ENCODE results near the gene HOXB5. TPM values are rescaled to one million over a fixed set of nuclear protein-coding genes. Genes with fewer than 3 reads are reported as not detected.
A peak's percentile ranks its signal among the peaks of the same experiment; 100 is the strongest.

Gene HOXB5
- total and polyA plus RNA-seq, 8 donors, result 0.43 to 50.4 (median 2.4) TPM; not detected in 1

DNA sequence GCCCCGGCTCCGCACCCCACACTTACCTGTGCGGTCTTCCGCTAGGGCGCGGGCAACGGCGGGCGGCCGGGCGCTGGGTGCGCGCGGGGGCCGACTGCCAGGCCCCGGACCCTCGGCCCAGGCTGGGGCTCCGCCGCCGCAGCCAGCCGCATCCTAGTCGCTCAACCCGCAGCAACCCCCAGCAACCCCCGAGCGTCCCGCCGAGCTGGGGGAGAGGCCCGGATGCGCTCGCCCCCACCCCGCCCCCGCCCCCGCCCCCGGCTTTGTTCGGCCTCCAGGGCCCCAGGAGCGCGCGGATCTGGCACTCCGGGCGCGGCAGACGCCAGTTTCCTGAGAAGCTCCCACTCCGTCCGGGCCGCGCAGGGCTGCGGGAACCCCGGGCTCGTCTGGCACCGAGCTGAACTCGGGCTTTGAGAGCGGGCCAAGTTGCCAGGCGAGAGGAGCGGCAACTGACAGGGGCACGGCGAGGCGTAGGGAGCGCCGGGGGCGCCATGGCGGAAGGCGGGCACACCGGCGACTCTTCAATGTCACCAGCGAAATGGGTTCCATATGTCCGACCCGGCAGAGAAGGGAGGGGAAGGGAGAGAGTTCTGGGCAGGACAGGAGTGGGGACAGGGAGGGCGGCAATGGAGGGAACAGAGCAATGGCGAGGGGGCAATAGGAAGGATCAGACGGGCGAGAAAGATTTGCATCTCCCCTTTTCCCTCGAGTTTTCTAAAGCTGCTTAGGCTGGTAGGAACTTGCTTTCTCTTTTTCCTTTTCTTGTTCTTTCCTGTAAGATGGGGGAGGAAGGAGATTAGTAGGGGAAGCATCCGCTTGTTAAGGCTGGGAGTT lies 29.2 kb downstream of the HOXB5 start:
- DNase-seq, result no peak
- peak overlapping the region; percentile 39 to 47 (median 44) for H3K4me3 ChIP-seq
- no peaks in the 10 kb centered on the region for H3K36me3 ChIP-seq
- TF ChIP-seq, protein P1, sequence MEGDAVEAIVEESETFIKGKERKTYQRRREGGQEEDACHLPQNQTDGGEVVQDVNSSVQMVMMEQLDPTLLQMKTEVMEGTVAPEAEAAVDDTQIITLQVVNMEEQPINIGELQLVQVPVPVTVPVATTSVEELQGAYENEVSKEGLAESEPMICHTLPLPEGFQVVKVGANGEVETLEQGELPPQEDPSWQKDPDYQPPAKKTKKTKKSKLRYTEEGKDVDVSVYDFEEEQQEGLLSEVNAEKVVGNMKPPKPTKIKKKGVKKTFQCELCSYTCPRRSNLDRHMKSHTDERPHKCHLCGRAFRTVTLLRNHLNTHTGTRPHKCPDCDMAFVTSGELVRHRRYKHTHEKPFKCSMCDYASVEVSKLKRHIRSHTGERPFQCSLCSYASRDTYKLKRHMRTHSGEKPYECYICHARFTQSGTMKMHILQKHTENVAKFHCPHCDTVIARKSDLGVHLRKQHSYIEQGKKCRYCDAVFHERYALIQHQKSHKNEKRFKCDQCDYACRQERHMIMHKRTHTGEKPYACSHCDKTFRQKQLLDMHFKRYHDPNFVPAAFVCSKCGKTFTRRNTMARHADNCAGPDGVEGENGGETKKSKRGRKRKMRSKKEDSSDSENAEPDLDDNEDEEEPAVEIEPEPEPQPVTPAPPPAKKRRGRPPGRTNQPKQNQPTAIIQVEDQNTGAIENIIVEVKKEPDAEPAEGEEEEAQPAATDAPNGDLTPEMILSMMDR (IDR thresholded peaks at IDR 0.05), result no peak
- TF ChIP-seq EP300 (IDR thresholded peaks at IDR 0.05), result no peak
- TF ChIP-seq POLR2A (IDR thresholded peaks at IDR 0.05), result no peak
- no peak for TF ChIP-seq POLR2AphosphoS5 (IDR thresholded peaks at IDR 0.05)
- H3K9me3 ChIP-seq, result no peaks in the 10 kb centered on the region
- intact Hi-C loops (cut with DNase I; ENCODE audit: low total_unique reads), result no loop called here
- peaks cover 45 to 98% (median 73%) of the 10 kb centered on the region in 4 donors for H3K4me1 ChIP-seq
- WGBS, 5 donors, result 9 to 34% (median 16%) methylated on average over 23 to 73 of the region's 73 CpGs
- H3K27ac ChIP-seq, result peak overlapping the region; percentile 30 to 95 (median 93)
- H3K27me3 ChIP-seq, result peaks cover 0 to 90% (median 37%) of the 10 kb centered on the region in 3 donors

DNA sequence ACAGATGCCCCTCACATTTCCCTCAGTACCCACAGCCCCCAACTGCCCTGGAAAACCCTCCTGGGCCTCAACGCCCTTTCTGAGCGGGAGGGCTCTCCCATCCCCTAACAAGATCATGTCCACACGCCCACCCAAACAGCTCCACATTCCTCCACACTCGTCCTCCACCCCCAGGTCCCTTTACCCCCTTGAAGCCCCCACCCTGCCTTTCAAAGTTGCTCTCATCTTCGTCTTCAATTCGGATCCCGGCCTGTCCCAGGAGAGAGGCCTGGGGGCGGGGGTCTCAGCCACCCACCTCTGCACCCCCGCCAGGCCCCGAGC lies 29.8 kb downstream of the HOXB5 start:
- peak overlapping the region; percentile 39 to 47 (median 44) for H3K4me3 ChIP-seq
- H3K9me3 ChIP-seq, result no peaks in the 10 kb centered on the region
- peaks cover 45 to 99% (median 73%) of the 10 kb centered on the region in 4 donors for H3K4me1 ChIP-seq
- intact Hi-C loops (cut with DNase I; ENCODE audit: low total_unique reads), result no loop called here
- no peaks in the 10 kb centered on the region for H3K36me3 ChIP-seq
- TF ChIP-seq POLR2AphosphoS5 (IDR thresholded peaks at IDR 0.05) (no peak), EP300 (IDR thresholded peaks at IDR 0.05) (no peak), POLR2A (IDR thresholded peaks at IDR 0.05) (no peak)
- TF ChIP-seq, protein P1 (IDR thresholded peaks at IDR 0.05), result no peak
- WGBS, 5 donors, result 23 to 28% (median 24%) methylated on average over 9 to 10 of the region's 10 CpGs
- peak overlapping the region; percentile 11 to 95 (median 93) for H3K27ac ChIP-seq
- DNase-seq, result no peak
- H3K27me3 ChIP-seq, result peaks cover 0 to 90% (median 31%) of the 10 kb centered on the region in 3 donors

DNA sequence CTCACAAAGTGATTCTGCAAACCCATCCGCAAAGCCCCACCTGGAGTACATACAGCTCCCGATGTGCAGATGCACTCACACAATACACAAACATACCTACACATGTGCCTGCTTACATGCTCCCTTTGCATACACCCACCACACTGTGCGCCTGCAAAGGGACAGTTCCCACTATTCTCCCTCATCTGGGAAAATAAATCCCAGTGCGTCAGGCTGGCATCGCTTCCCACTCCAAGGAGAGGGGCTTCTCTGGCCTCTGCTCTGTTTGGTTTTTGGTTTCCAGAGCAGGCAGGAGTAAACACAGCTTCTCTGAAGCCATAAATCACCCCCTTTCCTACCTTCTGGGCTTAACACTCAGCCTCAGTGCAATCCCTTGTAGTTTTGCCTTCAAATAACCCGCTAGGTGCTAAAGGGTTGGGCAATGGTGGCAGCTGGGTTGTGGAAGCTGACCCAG lies 30.2 kb downstream of the HOXB5 start:
- H3K27me3 ChIP-seq, result peaks cover 0 to 90% (median 28%) of the 10 kb centered on the region in 3 donors
- no peak for DNase-seq

DNA sequence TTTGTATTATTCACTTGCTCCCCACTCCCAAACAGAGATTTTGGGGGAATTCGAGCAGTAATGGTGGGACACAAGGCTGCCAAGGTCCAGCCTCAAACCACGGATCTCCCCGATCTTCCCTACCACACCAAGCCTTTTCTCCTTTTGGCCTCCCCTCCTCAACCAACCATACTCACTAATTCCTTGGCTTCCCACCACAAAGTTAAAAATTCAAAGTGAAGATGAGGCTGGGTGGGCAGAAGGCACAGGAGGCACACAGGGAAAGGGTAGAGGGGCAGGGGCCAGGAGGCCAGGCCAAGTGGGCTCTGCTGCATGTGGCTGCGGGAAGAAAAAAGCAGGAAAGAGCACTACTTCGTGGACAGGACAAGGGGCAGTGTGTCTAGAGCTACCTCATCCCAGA lies 30.6 kb downstream of the HOXB5 start:
- no peak for DNase-seq
- 42 to 52% (median 50%) methylated on average over 5 of the region's 5 CpGs for WGBS, 5 donors

More for the DNA sequence above, 30.2 kb downstream of the HOXB5 start:
- Histone ChIP-seq H3K9me3 (no peaks in the 10 kb centered on the region), H3K36me3 (no peaks in the 10 kb centered on the region), H3K4me1 (peaks cover 45 to 99% (median 72%) of the 10 kb centered on the region in 4 donors), H3K27ac (peak overlapping the region; percentile 11 to 95 (median 93)), H3K4me3 (peak overlapping the region; percentile 39 to 47 (median 44))
- TF ChIP-seq EP300 (IDR thresholded peaks at IDR 0.05) (no peak), POLR2AphosphoS5 (IDR thresholded peaks at IDR 0.05) (no peak), POLR2A (IDR thresholded peaks at IDR 0.05) (no peak)
- TF ChIP-seq, protein P1 (IDR thresholded peaks at IDR 0.05), result no peak
- intact Hi-C loops (cut with DNase I; ENCODE audit: low total_unique reads), result no loop called here
- WGBS, 5 donors, result 41 to 60% (median 54%) methylated on average over 6 of the region's 6 CpGs

More for the DNA sequence above, 30.6 kb downstream of the HOXB5 start:
- intact Hi-C loops (cut with DNase I; ENCODE audit: low total_unique reads), result no loop called here
- H3K36me3 ChIP-seq, result no peaks in the 10 kb centered on the region
- H3K4me1 ChIP-seq, result peaks cover 45 to 99% (median 73%) of the 10 kb centered on the region in 4 donors
- H3K27me3 ChIP-seq, result peaks cover 0 to 90% (median 28%) of the 10 kb centered on the region in 3 donors
- TF ChIP-seq POLR2A (IDR thresholded peaks at IDR 0.05) (no peak), EP300 (IDR thresholded peaks at IDR 0.05) (no peak), POLR2AphosphoS5 (IDR thresholded peaks at IDR 0.05) (no peak)
- TF ChIP-seq, protein P1 (IDR thresholded peaks at IDR 0.05), result no peak
- H3K4me3 ChIP-seq, result peak overlapping the region in 2 of 4 donors; percentile 39 to 46
- H3K27ac ChIP-seq, result peak overlapping the region in 3 of 5 donors; percentile 93 to 95 (median 93)
- no peaks in the 10 kb centered on the region for H3K9me3 ChIP-seq

All from stomach (tissue), 9 donors.